ENCODE results near the gene HJURP.

Gene HJURP

GRCh38 chr2:233848276-233848675, 6.1 kb downstream of the HJURP start:
- no peak for DNase-seq (ENCODE audit: low read depth in 2 of 2)

- DNase-seq (ENCODE audit: low read depth in 2 of 2) = no peak
Observed at GRCh38 chr2:233847248-233847898, 7.0 kb downstream of the HJURP start.

GRCh38 chr2:233846387-233847247, 7.7 kb downstream of the HJURP start:
- no peak for DNase-seq (ENCODE audit: low read depth in 2 of 2)

GRCh38 chr2:233845301-233846060, 8.9 kb downstream of the HJURP start:
- no peak for DNase-seq (ENCODE audit: low read depth in 2 of 2)

GRCh38 chr2:233844836-233845235, 9.5 kb downstream of the HJURP start:
- DNase-seq (ENCODE audit: low read depth in 2 of 2) = no peak

- DNase-seq (ENCODE audit: low read depth in 2 of 2) = no peak
Observed at GRCh38 chr2:233844064-233844807, 10.1 kb downstream of the HJURP start.

GRCh38 chr2:233841183-233841582, 13.2 kb downstream of the HJURP start:
- DNase-seq (ENCODE audit: low read depth in 2 of 2) = no peak

- DNase-seq (ENCODE audit: low read depth in 2 of 2) = no peak
Observed at GRCh38 chr2:233840520-233840919, 13.8 kb downstream of the HJURP start.

GRCh38 chr2:233839447-233839820, 14.9 kb downstream of the HJURP start:
- no peak for DNase-seq (ENCODE audit: low read depth in 2 of 2)

- DNase-seq (ENCODE audit: low read depth in 2 of 2) = no peak
Observed at GRCh38 chr2:233838726-233839446, 15.4 kb downstream of the HJURP start.

GRCh38 chr2:233838251-233838650, 16.1 kb downstream of the HJURP start:
- no peak for DNase-seq (ENCODE audit: low read depth in 2 of 2)

- DNase-seq (ENCODE audit: low read depth in 2 of 2) = no peak
Observed at GRCh38 chr2:233837694-233838229, 16.6 kb downstream of the HJURP start.

GRCh38 chr2:233836359-233836758, 18.0 kb downstream of the HJURP start:
- DNase-seq (ENCODE audit: low read depth in 2 of 2) = no peak

- no peak for DNase-seq (ENCODE audit: low read depth in 2 of 2)
Observed at GRCh38 chr2:233835230-233836186, 18.8 kb downstream of the HJURP start.

- no peak for DNase-seq (ENCODE audit: low read depth in 2 of 2)
Observed at GRCh38 chr2:233833345-233833744, 21.0 kb downstream of the HJURP start.

- no peak for DNase-seq (ENCODE audit: low read depth in 2 of 2)
Observed at GRCh38 chr2:233832869-233833311, 21.4 kb downstream of the HJURP start.

- DNase-seq (ENCODE audit: low read depth in 2 of 2) = no peak
Observed at GRCh38 chr2:233832414-233832813, 21.9 kb downstream of the HJURP start.

- no peak for DNase-seq (ENCODE audit: low read depth in 2 of 2)
Observed at GRCh38 chr2:233831861-233832260, 22.5 kb downstream of the HJURP start.

GRCh38 chr2:233831011-233831721, 23.2 kb downstream of the HJURP start:
- no peak for DNase-seq (ENCODE audit: low read depth in 2 of 2)
